ENCODE results near the gene ZNF408. TPM values are rescaled to one million over a fixed set of nuclear protein-coding genes. Genes with fewer than 3 reads are reported as not detected.

Gene ZNF408
- polyA plus RNA-seq, 2 of the 4 experiments (the other 2 are of a cell fraction): 6.7 to 16.7 TPM

DNA sequence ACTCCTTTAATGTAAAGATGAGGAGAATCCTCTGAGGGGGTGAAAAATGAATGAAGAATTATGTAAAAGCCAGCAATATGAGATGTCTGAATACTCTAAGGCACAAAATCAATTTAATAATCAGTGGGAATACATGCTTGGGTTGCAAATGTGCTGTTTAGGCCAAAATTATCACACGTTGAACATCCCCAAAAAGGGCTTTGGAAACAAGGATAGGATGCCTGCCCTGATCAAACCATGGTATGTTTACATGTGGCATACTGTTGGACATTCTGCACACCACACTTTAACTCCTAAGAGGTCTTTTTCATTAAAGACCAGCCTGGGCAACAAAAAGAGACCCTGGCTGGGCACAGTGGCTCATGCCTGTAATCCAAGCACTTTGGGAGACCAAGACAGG, 44.5 kb downstream of the ZNF408 start (continued):
- TF ChIP-seq, protein P1, sequence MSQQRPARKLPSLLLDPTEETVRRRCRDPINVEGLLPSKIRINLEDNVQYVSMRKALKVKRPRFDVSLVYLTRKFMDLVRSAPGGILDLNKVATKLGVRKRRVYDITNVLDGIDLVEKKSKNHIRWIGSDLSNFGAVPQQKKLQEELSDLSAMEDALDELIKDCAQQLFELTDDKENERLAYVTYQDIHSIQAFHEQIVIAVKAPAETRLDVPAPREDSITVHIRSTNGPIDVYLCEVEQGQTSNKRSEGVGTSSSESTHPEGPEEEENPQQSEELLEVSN (IDR thresholded peaks at IDR 0.05; ENCODE audit: borderline replicate concordance, low read depth): no peak
- no peak for TF ChIP-seq ESRRA (IDR thresholded peaks at IDR 0.05; ENCODE audit: borderline replicate concordance, low read length)

DNA sequence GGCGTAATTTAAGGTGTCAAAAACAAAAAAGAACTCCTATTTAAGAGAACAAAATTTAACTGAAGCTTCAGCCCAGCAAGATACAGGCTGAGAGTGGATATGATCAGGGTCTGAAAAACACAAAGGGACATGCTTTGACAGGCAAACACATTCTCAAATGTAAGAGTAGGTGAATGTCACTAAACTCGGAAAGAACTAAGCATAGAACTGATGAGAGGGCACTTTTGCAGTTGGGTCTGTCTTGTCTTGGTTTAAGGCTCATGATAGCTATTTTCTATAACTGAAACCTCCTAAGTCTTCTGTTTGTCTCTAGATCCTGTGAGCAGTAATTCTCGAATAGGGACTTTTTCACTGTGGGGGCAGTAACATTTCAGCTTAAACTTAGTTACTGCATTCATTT, 45.2 kb downstream of the ZNF408 start:
- Histone ChIP-seq H3K4me2 (no peak overlapping the region), H3K4me1 (no peaks in the 10 kb centered on the region), H3K4me3 (no peak overlapping the region), H3K9me3 (no peaks in the 10 kb centered on the region), H3K27ac (no peak overlapping the region)
- DNase-seq (ENCODE audit: low read depth in 1 of 2, low spot score in 1 of 2) (no peak), ATAC-seq (no peak), FAIRE-seq (no peak)
- WGBS (ENCODE audit: missing lambda C conversion rate): 88% methylated on average over 3 of the region's 3 CpGs
- ChIA-PET POLR2A (no interaction called here), CTCF (no interaction called here)
- no peak for TF ChIP-seq RARB (CRISPR knock-in tag; IDR thresholded peaks at IDR 0.05)
- TF ChIP-seq CBX8 (IDR thresholded peaks at IDR 0.05): no peak
- no peak for TF ChIP-seq RNF2 (IDR thresholded peaks at IDR 0.05; ENCODE audit: borderline replicate concordance, low read depth)
- TF ChIP-seq MAZ (IDR thresholded peaks at IDR 0.05; ENCODE audit: borderline replicate concordance, low read depth, low read length): no peak
- TF ChIP-seq ZC3H11A (IDR thresholded peaks at IDR 0.05): no peak
- TF ChIP-seq, protein P2, sequence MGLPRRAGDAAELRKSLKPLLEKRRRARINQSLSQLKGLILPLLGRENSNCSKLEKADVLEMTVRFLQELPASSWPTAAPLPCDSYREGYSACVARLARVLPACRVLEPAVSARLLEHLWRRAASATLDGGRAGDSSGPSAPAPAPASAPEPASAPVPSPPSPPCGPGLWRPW (IDR thresholded peaks at IDR 0.05): no peak
- no peak for TF ChIP-seq CBX2 (IDR thresholded peaks at IDR 0.05; ENCODE audit: borderline replicate concordance, low read depth)
- no peak for TF ChIP-seq FOXS1 (CRISPR knock-in tag; IDR thresholded peaks at IDR 0.05)
- no peak for TF ChIP-seq RAD21 (conservative IDR thresholded peaks at IDR 0.05 in 1 of 2, IDR thresholded peaks at IDR 0.05 in 1 of 2)
- TF ChIP-seq, protein P3, sequence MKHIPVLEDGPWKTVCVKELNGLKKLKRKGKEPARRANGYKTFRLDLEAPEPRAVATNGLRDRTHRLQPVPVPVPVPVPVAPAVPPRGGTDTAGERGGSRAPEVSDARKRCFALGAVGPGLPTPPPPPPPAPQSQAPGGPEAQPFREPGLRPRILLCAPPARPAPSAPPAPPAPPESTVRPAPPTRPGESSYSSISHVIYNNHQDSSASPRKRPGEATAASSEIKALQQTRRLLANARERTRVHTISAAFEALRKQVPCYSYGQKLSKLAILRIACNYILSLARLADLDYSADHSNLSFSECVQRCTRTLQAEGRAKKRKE (CRISPR knock-in tag; IDR thresholded peaks at IDR 0.05; ENCODE audit: low read depth): no peak
- TF ChIP-seq GATA3 (IDR thresholded peaks at IDR 0.05; ENCODE audit: borderline replicate concordance): no peak
- no peak for TF ChIP-seq EP300 (IDR thresholded peaks at IDR 0.05)
- no peak for TF ChIP-seq TP53 (CRISPR knock-in tag; IDR thresholded peaks at IDR 0.05)
- no peak for TF ChIP-seq KDM5A (IDR thresholded peaks at IDR 0.05)
- TF ChIP-seq CHD2 (IDR thresholded peaks at IDR 0.05; ENCODE audit: low read length, partially characterized antibody): no peak

DNA sequence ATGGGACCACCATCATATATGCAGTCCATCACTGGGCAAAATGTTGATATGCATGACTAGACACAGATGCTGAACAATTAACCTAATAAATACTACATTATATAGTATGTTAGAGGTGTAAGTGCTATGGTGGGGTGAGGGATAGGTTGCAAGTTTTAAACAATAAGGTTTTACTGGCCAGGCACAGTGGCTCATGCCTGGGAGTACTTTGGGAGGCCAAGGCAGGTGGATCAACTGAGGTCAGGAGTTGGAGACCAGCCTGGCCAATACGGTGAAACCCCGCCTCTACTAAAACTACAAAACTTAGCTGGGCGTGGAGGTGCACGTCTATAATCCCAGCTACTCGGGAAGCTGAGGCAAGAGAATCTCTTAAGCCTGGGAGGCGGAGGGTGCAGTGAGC, 46.3 kb downstream of the ZNF408 start:
- no peak overlapping the region for H3K4me2 ChIP-seq
- TF ChIP-seq KDM5A (IDR thresholded peaks at IDR 0.05) (no peak), CBX8 (IDR thresholded peaks at IDR 0.05) (no peak), TFCP2L1 (CRISPR knock-in tag; IDR thresholded peaks at IDR 0.05) (no peak), MAZ (IDR thresholded peaks at IDR 0.05; ENCODE audit: borderline replicate concordance, low read depth, low read length) (no peak), ZSCAN20 (CRISPR knock-in tag; IDR thresholded peaks at IDR 0.05) (no peak)
- FAIRE-seq (no peak), DNase-seq (ENCODE audit: low read depth in 1 of 2, low spot score in 1 of 2) (no peak), ATAC-seq (no peak)
- H3K27ac ChIP-seq: no peak overlapping the region
- H3K4me1 ChIP-seq: no peaks in the 10 kb centered on the region
- whole genome bisulfite sequencing (ENCODE audit: missing lambda C conversion rate): 91% methylated on average over 6 of the region's 6 CpGs
- no peaks in the 10 kb centered on the region for H3K9me3 ChIP-seq
- no peak overlapping the region for H3K4me3 ChIP-seq
- CTCF ChIA-PET: interaction anchor here (0.8 kb wide), 1 partner anchor 357 kb away, joined by 4 read pairs; no protein-coding TSS in a partner anchor
- POLR2A ChIA-PET: no interaction called here

Small RNA genes lying within 50 kb of the gene (small RNA-seq; reads per million reads assigned to genes)
- 0.66 to 56.6 (median 31.7) reads per million in 6 experiments for gene MIR5582

Other genes starting within 250 kb of the ZNF408 start
- gene AMBRA1, start 107.0 kb upstream of the ZNF408 start, polyA plus RNA-seq (2011; rRNA removed): 11.5 and 11.9 TPM in 2 replicates
- gene AMBRA1, start 107.0 kb upstream of the ZNF408 start, polyA plus RNA-seq (2017; fragmentation: RNase III; extraction: RNeasy Plus Mini Kit Qiagen cat#74134 plus additional on column Dnase treatment): 11.1 to 13.4 TPM (median 13.4 TPM) in 3 replicates
- gene HARBI1, start 83.8 kb upstream of the ZNF408 start, polyA plus RNA-seq (2011; rRNA removed): 5.6 and 6.2 TPM in 2 replicates
- gene HARBI1, start 83.8 kb upstream of the ZNF408 start, polyA plus RNA-seq (2017; fragmentation: RNase III; extraction: RNeasy Plus Mini Kit Qiagen cat#74134 plus additional on column Dnase treatment): 4.6 to 5.7 TPM (median 5.1 TPM) in 3 replicates
- 58.6 and 75.4 TPM in 2 replicates for gene ATG13, start 83.5 kb upstream of the ZNF408 start, polyA plus RNA-seq (2011; rRNA removed)
- gene ATG13, start 83.5 kb upstream of the ZNF408 start, polyA plus RNA-seq (2017; fragmentation: RNase III; extraction: RNeasy Plus Mini Kit Qiagen cat#74134 plus additional on column Dnase treatment): 35.5 to 39.9 TPM (median 39.5 TPM) in 3 replicates
- gene ARHGAP1, start 412 bp upstream of the ZNF408 start, polyA plus RNA-seq (2011; rRNA removed): 17.2 and 33.4 TPM in 2 replicates
- gene ARHGAP1, start 412 bp upstream of the ZNF408 start, polyA plus RNA-seq (2017; fragmentation: RNase III; extraction: RNeasy Plus Mini Kit Qiagen cat#74134 plus additional on column Dnase treatment): 34.8 to 35.9 TPM (median 35.2 TPM) in 3 replicates
- 3.8 and 4.2 TPM in 2 replicates for gene F2, start 18.2 kb downstream of the ZNF408 start, polyA plus RNA-seq (2011; rRNA removed)
- gene F2, start 18.2 kb downstream of the ZNF408 start, polyA plus RNA-seq (2017; fragmentation: RNase III; extraction: RNeasy Plus Mini Kit Qiagen cat#74134 plus additional on column Dnase treatment): 1.5 to 3.0 TPM (median 2.5 TPM) in 3 replicates
- gene CKAP5, start 145.2 kb downstream of the ZNF408 start, polyA plus RNA-seq (2011; rRNA removed): 173 TPM in 2 replicates
- 66.3 to 85.6 TPM (median 69.4 TPM) in 3 replicates for gene CKAP5, start 145.2 kb downstream of the ZNF408 start, polyA plus RNA-seq (2017; fragmentation: RNase III; extraction: RNeasy Plus Mini Kit Qiagen cat#74134 plus additional on column Dnase treatment)
- gene LRP4, start 217.5 kb downstream of the ZNF408 start, polyA plus RNA-seq (2011; rRNA removed): 4.0 and 7.0 TPM in 2 replicates
- 5.0 to 6.4 TPM (median 5.4 TPM) in 3 replicates for gene LRP4, start 217.5 kb downstream of the ZNF408 start, polyA plus RNA-seq (2017; fragmentation: RNase III; extraction: RNeasy Plus Mini Kit Qiagen cat#74134 plus additional on column Dnase treatment)
- 34.5 and 40.6 TPM in 2 replicates for gene CSTPP1, start 235.7 kb downstream of the ZNF408 start, polyA plus RNA-seq (2011; rRNA removed)
- gene CSTPP1, start 235.7 kb downstream of the ZNF408 start, polyA plus RNA-seq (2017; fragmentation: RNase III; extraction: RNeasy Plus Mini Kit Qiagen cat#74134 plus additional on column Dnase treatment): 30.5 to 31.7 TPM (median 31.5 TPM) in 3 replicates

Data from A549 (cell line).